GM23248 (cell line): ENCODE results near the gene NCOA1. TPM values are rescaled to one million over a fixed set of nuclear protein-coding genes. Genes with fewer than 3 reads are reported as not detected.

Experiments
- DNase-seq: peaks from one replicate; pipeline ENCODE4 v3.0.0-alpha.2; 2015
- H2AFZ ChIP-seq: fragments of 200-600 bp; sonication (generic); 2 replicates; pipeline ENCODE4 v1.6.1; 2016; ENCODE audit warnings: antibody characterized with exemption
- H3F3A ChIP-seq: fragments of 200-600 bp; sonication (generic); 2 replicates; pipeline ENCODE4 v1.6.1; 2016; ENCODE audit warnings: mild to moderate bottlenecking, antibody characterized with exemption, mixed run types; ENCODE audit not compliant: insufficient read depth
- H3K27ac ChIP-seq: fragments of 200-600 bp; sonication (generic); 2 replicates; pipeline ENCODE4 v1.5.1; 2016; ENCODE audit warnings: mild to moderate bottlenecking
- H3K27me3 ChIP-seq: fragments of 200-600 bp; sonication (generic); replicated peaks from 2 replicates; pipeline ENCODE4 v1.6.1; 2016; ENCODE audit warnings: mild to moderate bottlenecking; ENCODE audit not compliant: insufficient read depth
- H3K36me3 ChIP-seq: fragments of 200-600 bp; sonication (generic); 2 replicates; pipeline ENCODE4 v1.6.1; 2016; ENCODE audit warnings: low read depth, mild to moderate bottlenecking
- H3K4me1 ChIP-seq: fragments of 200-600 bp; sonication (generic); 2 replicates; pipeline ENCODE4 v1.6.1; 2016; ENCODE audit warnings: mild to moderate bottlenecking; ENCODE audit not compliant: insufficient read depth
- H3K4me2 ChIP-seq: fragments of 200-600 bp; sonication (generic); one replicate; pipeline ENCODE4 v1.6.1; 2016; ENCODE audit warnings: mild to moderate bottlenecking; ENCODE audit not compliant: unreplicated experiment
- H3K4me3 ChIP-seq: fragments of 200-600 bp; sonication (generic); 2 replicates; pipeline ENCODE4 v1.5.1; 2016; ENCODE audit warnings: mild to moderate bottlenecking
- H3K79me2 ChIP-seq: fragments of 200-600 bp; sonication (generic); 2 replicates; pipeline ENCODE4 v1.6.1; 2016; ENCODE audit warnings: mild to moderate bottlenecking; ENCODE audit not compliant: insufficient read depth
- H3K9ac ChIP-seq: fragments of 200-600 bp; sonication (generic); 2 replicates; pipeline ENCODE4 v1.6.1; 2016; ENCODE audit warnings: mild to moderate bottlenecking
- H3K9me2 ChIP-seq: fragments of 200-600 bp; sonication (generic); 2 replicates; pipeline ENCODE4 v1.6.1; 2016; ENCODE audit warnings: mixed run types, mild to moderate bottlenecking, moderate library complexity; ENCODE audit not compliant: insufficient read depth
- H3K9me3 ChIP-seq: fragments of 200-600 bp; sonication (generic); one replicate; pipeline ENCODE4 v1.6.1; 2017; ENCODE audit warnings: low read depth
- H4K20me1 ChIP-seq: fragments of 200-600 bp; sonication (generic); 2 replicates; pipeline ENCODE4 v1.6.0; 2016; ENCODE audit not compliant: insufficient read depth
- EZH2 ChIP-seq: fragments of 200-600 bp; sonication (generic); IDR thresholded peaks from 2 replicates; pipeline ENCODE4 v1.6.1; 2018; ENCODE audit warnings: antibody characterized with exemption, mild to moderate bottlenecking; ENCODE audit not compliant: insufficient read depth, poor library complexity, severe bottlenecking
- EZH2phosphoT487 ChIP-seq: fragments of 200-600 bp; sonication (generic); IDR thresholded peaks from 2 replicates; pipeline ENCODE4 v1.6.1; 2018; ENCODE audit warnings: antibody characterized with exemption, moderate library complexity, mild to moderate bottlenecking, low read depth; ENCODE audit not compliant: insufficient read depth
- WGBS, 2 experiments: methylation state at CpG; one replicate each; pipeline ENCODE4 v1.1.6; 2015 to 2017; ENCODE audit warnings: low lambda C conversion rate in 2 of 2, low coverage in 1 of 2; ENCODE audit errors: missing lambda C conversion rate in 2 of 2; 5-methylcytosine and 5-hydroxymethylcytosine counted together
- in situ Hi-C: fragments of 300-500 bp; cut with MboI; formaldehyde crosslinking; loops from 2 replicates; pipeline ENCODE4 v1.15.0; 2020
- polyA plus RNA-seq: library from polyadenylated mRNA; unstranded; fragments of >200 nt; fragmentation: Nextera tagmentation; extraction: Ambion mirVana; gene quantifications from 2 replicates; pipeline ENCODE4 v1.2.1, GENCODE V29; 2016
- total RNA-seq: library from RNA; depleted of rRNA; stranded (reverse); fragments of >200 nt; shearing (Covaris generic); gene quantifications from 2 replicates; pipeline ENCODE4 v1.2.3, GENCODE V29; 2014

NCOA1 gene
- total and polyA plus RNA-seq, 2 experiments from 2014 or later = 2.6 to 8.0 TPM

DNA sequence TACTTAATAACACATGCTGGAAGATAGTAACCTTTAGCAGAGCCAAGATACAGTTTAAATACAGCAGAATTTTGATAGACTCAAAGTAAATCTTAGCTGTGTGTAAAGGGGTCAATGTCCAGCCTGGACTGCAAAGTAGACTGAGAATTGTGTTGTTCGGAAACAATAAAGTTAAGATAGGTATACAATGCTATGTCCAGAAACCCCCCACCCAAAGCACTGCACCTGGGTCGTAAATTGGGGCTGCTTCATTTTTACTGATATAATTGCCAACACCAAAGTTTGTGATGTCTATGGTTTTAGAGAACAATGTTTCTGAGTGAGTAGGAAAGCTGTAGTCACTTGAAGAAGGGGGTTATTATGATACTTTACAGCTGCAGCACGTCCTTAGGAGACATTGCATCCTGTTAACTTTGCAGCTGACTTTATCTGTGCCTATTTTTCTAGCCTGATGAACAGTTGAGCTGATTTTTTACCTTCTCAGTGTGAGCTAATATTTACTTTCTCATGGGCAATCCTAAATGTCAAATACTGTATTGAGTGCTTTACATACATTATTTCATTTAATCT is 4.3 kb upstream of the NCOA1 start:
- Histone ChIP-seq H3K79me2 (no peaks in the 10 kb centered on the region), H4K20me1 (no peaks in the 10 kb centered on the region), H3K9me3 (no peaks in the 10 kb centered on the region), H3K4me1 (peaks cover 9% of the 10 kb centered on the region), H3K36me3 (no peaks in the 10 kb centered on the region), H2AFZ (no peak overlapping the region), H3F3A (peaks cover 11% of the 10 kb centered on the region; the same call in 1 of the 2 replicates), H3K4me3 (no peak overlapping the region), H3K4me2 (no peak overlapping the region), H3K27ac (no peak overlapping the region), H3K27me3 (no peaks in the 10 kb centered on the region; the same call in 1 of the 2 replicates), H3K9me2 (no peaks in the 10 kb centered on the region), H3K9ac (no peak overlapping the region)
- DNase-seq = no peak
- in situ Hi-C loops = no loop called here
- 60 to 84% methylated on average over 3 of the region's 3 CpGs for WGBS, 2 experiments
- TF ChIP-seq EZH2 = no peak
- TF ChIP-seq EZH2phosphoT487 = no peak

- H3F3A ChIP-seq = peaks cover 19% of the 10 kb centered on the region; the same call in 1 of the 2 replicates
- no peak for DNase-seq
- no peaks in the 10 kb centered on the region for H3K9me3 ChIP-seq
- no peak overlapping the region for H3K9ac ChIP-seq
- no peaks in the 10 kb centered on the region for H3K27me3 ChIP-seq
- no peak overlapping the region for H3K27ac ChIP-seq
- H3K36me3 ChIP-seq = no peaks in the 10 kb centered on the region
- WGBS, 2 experiments = 84 to 86% methylated on average over 14 of the region's 14 CpGs
- no peaks in the 10 kb centered on the region for H3K9me2 ChIP-seq
- TF ChIP-seq EZH2 = no peak
- peak overlapping the region; percentile 92 for H2AFZ ChIP-seq
- H3K79me2 ChIP-seq = peaks cover 25% of the 10 kb centered on the region
- no peaks in the 10 kb centered on the region for H4K20me1 ChIP-seq
- in situ Hi-C loops = no loop called here
- peak overlapping the region; percentile 53 for H3K4me2 ChIP-seq
- H3K4me1 ChIP-seq = peaks cover 25% of the 10 kb centered on the region
- H3K4me3 ChIP-seq = peak overlapping the region; percentile 70; the same call in 1 of the 2 replicates
These were observed 1.4 kb upstream of the NCOA1 start for GRCh38 chr2:24489465-24490180.

GRCh38 chr2:24490181-24490689 is 819 bp upstream of the NCOA1 start:
- no peaks in the 10 kb centered on the region for H3K27me3 ChIP-seq
- 31% methylated on average over 12 of the region's 12 CpGs for WGBS, 2 experiments
- peak overlapping the region; percentile 92 for H2AFZ ChIP-seq
- peak overlapping the region; percentile 72 for H3K27ac ChIP-seq
- H3K9ac ChIP-seq = peak overlapping the region; percentile 81
- peak; percentile 62 for DNase-seq
- H3K9me2 ChIP-seq = no peaks in the 10 kb centered on the region
- peaks cover 25% of the 10 kb centered on the region for H3K4me1 ChIP-seq
- in situ Hi-C loops = no loop called here
- H3K79me2 ChIP-seq = peaks cover 29% of the 10 kb centered on the region
- H4K20me1 ChIP-seq = no peaks in the 10 kb centered on the region
- peaks cover 19% of the 10 kb centered on the region; the same call in 1 of the 2 replicates for H3F3A ChIP-seq
- peak overlapping the region; percentile 53 for H3K4me2 ChIP-seq
- TF ChIP-seq EZH2 (no peak), EZH2phosphoT487 (no peak)
- H3K9me3 ChIP-seq = no peaks in the 10 kb centered on the region
- peak overlapping the region; percentile 70 for H3K4me3 ChIP-seq
- H3K36me3 ChIP-seq = no peaks in the 10 kb centered on the region

DNA sequence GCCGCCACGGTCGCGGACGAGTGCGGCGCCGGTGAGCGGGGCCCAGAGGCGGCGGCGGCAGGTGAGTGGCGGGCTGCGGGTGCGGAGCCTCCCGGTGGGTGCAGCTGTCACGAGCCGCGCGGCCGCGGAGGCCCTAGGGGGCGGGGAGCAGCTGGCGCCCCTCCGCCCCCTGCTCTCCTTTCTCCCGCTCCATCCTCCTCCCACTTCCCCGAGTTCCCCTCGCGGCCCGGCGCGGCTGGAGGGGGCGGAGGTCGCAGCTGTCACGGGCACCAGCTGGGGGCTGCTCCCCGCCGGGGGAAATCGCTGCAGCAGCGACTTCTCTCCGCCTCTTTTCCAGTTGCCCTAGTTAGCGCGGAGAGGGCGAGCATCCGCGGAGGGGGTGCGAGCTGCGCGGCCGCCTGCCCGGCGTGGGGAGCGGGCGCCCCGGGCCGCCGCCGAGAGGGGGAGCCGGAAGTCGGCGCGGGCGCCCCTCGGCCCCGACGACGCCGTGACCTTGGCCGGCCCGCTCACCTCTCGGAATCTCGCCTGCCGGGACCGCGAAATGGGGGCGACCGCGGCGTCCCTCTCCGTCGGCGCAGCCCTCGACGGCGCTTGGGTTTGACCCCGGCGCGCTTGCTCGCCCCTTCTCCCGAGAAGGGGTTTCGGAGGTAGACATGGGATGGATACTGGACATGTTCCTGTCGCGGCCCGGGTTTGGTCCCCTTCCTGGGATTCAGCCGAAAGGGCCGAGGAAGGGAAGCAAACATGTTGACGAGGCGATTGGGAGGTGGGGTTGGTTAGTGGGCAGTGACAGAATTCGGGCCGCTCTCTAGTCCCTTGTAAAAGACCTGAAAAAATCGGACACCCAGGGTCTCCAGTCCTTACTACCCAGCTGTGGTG is 727 bp downstream of the NCOA1 start:
- H3K27me3 ChIP-seq = no peaks in the 10 kb centered on the region
- peak overlapping the region; percentile 93 for H3K4me2 ChIP-seq
- H3K4me3 ChIP-seq = peak overlapping the region; percentile 87
- H3K9me2 ChIP-seq = no peaks in the 10 kb centered on the region
- H3K9me3 ChIP-seq = no peaks in the 10 kb centered on the region
- H3K9ac ChIP-seq = peak overlapping the region; percentile 80
- H2AFZ ChIP-seq = peak overlapping the region; percentile 86
- peak; percentile 60 for DNase-seq
- no peaks in the 10 kb centered on the region for H3K36me3 ChIP-seq
- H3K27ac ChIP-seq = 0 out of 2 replicates have a peak overlapping the region, but pooled peaks have one; percentile 49
- WGBS, 2 experiments = 2 to 5% methylated on average over 38 to 75 of the region's 100 CpGs
- peaks cover 25% of the 10 kb centered on the region for H3K4me1 ChIP-seq
- H3K79me2 ChIP-seq = peaks cover 45% of the 10 kb centered on the region
- H3F3A ChIP-seq = peaks cover 19% of the 10 kb centered on the region; the same call in 1 of the 2 replicates
- no peak for TF ChIP-seq EZH2phosphoT487
- TF ChIP-seq EZH2 = no peak
- in situ Hi-C loops = no loop called here
- no peaks in the 10 kb centered on the region for H4K20me1 ChIP-seq
